Testis (tissue), 3 donors: ENCODE results near the gene TRIM8. TPM values are rescaled to one million over a fixed set of nuclear protein-coding genes. Genes with fewer than 3 reads are reported as not detected.

Experiments used
- DNase-seq: peaks from one replicate; pipeline ENCODE4 v3.0.0-alpha.2; 2019
- H3K27ac ChIP-seq, 2 donors: fragments of 200-600 bp; sonication (generic); one replicate each; pipeline ENCODE4 v1.5.1; 2019
- H3K27me3 ChIP-seq: fragments of 200-600 bp; sonication (generic); one replicate; pipeline ENCODE4 v1.5.1; 2019
- H3K36me3 ChIP-seq: fragments of 200-600 bp; sonication (generic); one replicate; pipeline ENCODE4 v1.5.1; 2017; ENCODE audit warnings: low read depth; ENCODE audit errors: missing control alignments
- H3K4me1 ChIP-seq: fragments of 200-600 bp; sonication (generic); one replicate; pipeline ENCODE4 v1.5.1; 2019
- H3K4me3 ChIP-seq, 2 donors: fragments of 200-600 bp; sonication (generic); one replicate each; pipeline ENCODE4 v1.5.1; 2017 to 2019
- H3K9me3 ChIP-seq: fragments of 200-600 bp; sonication (generic); one replicate; pipeline ENCODE4 v1.5.1; 2017
- CTCF ChIP-seq, 3 experiments: fragments of 450-650 bp in 2 of 3; fragments of 200-600 bp in 1 of 3; sonication (generic) in 1 of 3; IDR thresholded peaks; one replicate each; pipeline ENCODE4 v1.5.1; 2016 to 2019; ENCODE audit warnings: antibody characterized with exemption in 3 of 3, mild to moderate bottlenecking in 2 of 3, moderate library complexity in 1 of 3
- POLR2A ChIP-seq: fragments of 450-650 bp; IDR thresholded peaks from one replicate; pipeline ENCODE4 v1.6.1; 2017; ENCODE audit warnings: antibody characterized with exemption, mild to moderate bottlenecking, moderate library complexity
- WGBS, 2 donors: methylation state at CpG; one replicate each; pipeline ENCODE4 v1.1.5; 2018; 5-methylcytosine and 5-hydroxymethylcytosine counted together
- intact Hi-C: fragments of 100-400 bp; cut with DNase I; formaldehyde crosslinking; loops from one replicate; pipeline ENCODE4 v1.15.1; 2023; ENCODE audit warnings: low total_unique reads
- polyA plus RNA-seq: library from polyadenylated mRNA; stranded (reverse); fragments of 350-450 nt; fragmentation: Illumina TruSeq; extraction: RNeasy Lipid Tissue Mini Kit (QIAGEN cat#74804); gene quantifications from one replicate; pipeline ENCODE4 v1.2.3, GENCODE V29; 2014; ENCODE audit warnings: low read depth, low replicate concordance; ENCODE audit not compliant: insufficient read depth
- total RNA-seq, 2 donors: library from RNA; depleted of rRNA; stranded (reverse); fragments of >200 nt; gene quantifications; one replicate each; pipeline ENCODE4 v1.2.3, GENCODE V29; 2016

The TRIM8 gene
- total and polyA plus RNA-seq, 3 donors from 2014 or later = 69.8 to 170 (median 114) TPM

- Histone ChIP-seq H3K9me3 (no peaks in the 10 kb centered on the region), H3K4me1 (peaks cover 76% of the 10 kb centered on the region), H3K27me3 (no peaks in the 10 kb centered on the region), H3K36me3 (no peaks in the 10 kb centered on the region), H3K4me3 (no peak overlapping the region), H3K27ac (peak overlapping the region; percentile 46 to 84)
- no peak for DNase-seq
- 14 to 28% methylated on average over 2 of the region's 2 CpGs for WGBS, 2 donors
- intact Hi-C loops = no loop called here
- no peak for TF ChIP-seq CTCF (IDR thresholded peaks at IDR 0.05)
- TF ChIP-seq POLR2A = no peak
These were observed 30.3 kb downstream of the TRIM8 start for GRCh38 chr10:102674566-102674965.

- WGBS, 2 donors = 48 to 66% methylated on average over 8 of the region's 8 CpGs
These were observed 30.9 kb downstream of the TRIM8 start for GRCh38 chr10:102675011-102675665.

GRCh38 chr10:102675666-102676533 lies 31.6 kb downstream of the TRIM8 start:
- no peak for DNase-seq
- Histone ChIP-seq H3K4me1 (peaks cover 74% of the 10 kb centered on the region), H3K27me3 (no peaks in the 10 kb centered on the region), H3K36me3 (no peaks in the 10 kb centered on the region), H3K27ac (peak overlapping the region; percentile 61 to 84), H3K9me3 (no peaks in the 10 kb centered on the region), H3K4me3 (no peak overlapping the region)
- 34 to 54% methylated on average over 16 of the region's 16 CpGs for WGBS, 2 donors
- TF ChIP-seq CTCF (IDR thresholded peaks at IDR 0.05) (no peak), POLR2A (no peak)
- intact Hi-C loops = no loop called here

More at GRCh38 chr10:102675011-102675665, 30.9 kb downstream of the TRIM8 start:
- peak overlapping the region; percentile 61 to 84 for H3K27ac ChIP-seq
- DNase-seq = no peak
- H3K9me3 ChIP-seq = no peaks in the 10 kb centered on the region
- no peak overlapping the region for H3K4me3 ChIP-seq
- H3K36me3 ChIP-seq = no peaks in the 10 kb centered on the region
- no peaks in the 10 kb centered on the region for H3K27me3 ChIP-seq
- intact Hi-C loops = no loop called here
- H3K4me1 ChIP-seq = peaks cover 76% of the 10 kb centered on the region
- TF ChIP-seq CTCF (IDR thresholded peaks at IDR 0.05) = no peak
- no peak for TF ChIP-seq POLR2A

- intact Hi-C loops = no loop called here
- DNase-seq = no peak
- Histone ChIP-seq H3K36me3 (no peaks in the 10 kb centered on the region), H3K27me3 (no peaks in the 10 kb centered on the region), H3K4me1 (peaks cover 70% of the 10 kb centered on the region), H3K27ac (peak overlapping the region; percentile 61 to 84), H3K4me3 (no peak overlapping the region), H3K9me3 (no peaks in the 10 kb centered on the region)
- TF ChIP-seq POLR2A = no peak
- TF ChIP-seq CTCF (IDR thresholded peaks at IDR 0.05) = no peak
- 56 to 57% methylated on average over 9 of the region's 9 CpGs for WGBS, 2 donors
These were observed 32.4 kb downstream of the TRIM8 start for GRCh38 chr10:102676534-102677315.
